GM23338 (cell line): ENCODE data around the gene PDZD8. TPM values are rescaled to one million over a fixed set of nuclear protein-coding genes. Genes with fewer than 3 reads are reported as not detected.

Experiments
- ATAC-seq: fragments of 200-7000 bp; cut with Tn5 transposase; 3 replicates; pipeline ENCODE4 v1.9.1; 2020
- DNase-seq: peaks from one replicate; pipeline ENCODE4 v3.0.0-alpha.2; 2015; ENCODE audit warnings: low spot score
- H2AFZ ChIP-seq: fragments of 200-600 bp; sonication (generic); 2 replicates; pipeline ENCODE4 v1.8.0; 2016; ENCODE audit warnings: antibody characterized with exemption, mild to moderate bottlenecking, moderate library complexity
- H3F3A ChIP-seq: fragments of 200-600 bp; sonication (generic); replicated peaks from 2 replicates; pipeline ENCODE4 v1.8.0; 2017; ENCODE audit warnings: antibody characterized with exemption, mixed run types, low read depth
- H3K27ac ChIP-seq: fragments of 200-600 bp; sonication (generic); 2 replicates; pipeline ENCODE4 v1.6.1; 2016; ENCODE audit warnings: low read depth
- H3K27me3 ChIP-seq: fragments of 200-600 bp; sonication (generic); 2 replicates; pipeline ENCODE4 v1.8.0; 2016; ENCODE audit warnings: mild to moderate bottlenecking, mixed run types, moderate library complexity; ENCODE audit not compliant: insufficient read depth
- H3K36me3 ChIP-seq: fragments of 200-600 bp; sonication (generic); 2 replicates; pipeline ENCODE4 v1.8.0; 2016; ENCODE audit warnings: mild to moderate bottlenecking; ENCODE audit not compliant: insufficient read depth
- H3K4me1 ChIP-seq: fragments of 200-600 bp; sonication (generic); 2 replicates; pipeline ENCODE4 v1.8.0; 2016; ENCODE audit warnings: mild to moderate bottlenecking, moderate library complexity; ENCODE audit not compliant: insufficient read depth
- H3K4me2 ChIP-seq: fragments of 200-600 bp; sonication (generic); 2 replicates; pipeline ENCODE4 v1.7.1; 2017; ENCODE audit warnings: mixed run types
- H3K4me3 ChIP-seq: fragments of 200-600 bp; sonication (generic); 2 replicates; pipeline ENCODE4 v1.6.1; 2016; ENCODE audit warnings: mixed run types
- H3K79me2 ChIP-seq: fragments of 200-600 bp; sonication (generic); replicated peaks from 2 replicates; pipeline ENCODE4 v1.8.0; 2017; ENCODE audit warnings: mild to moderate bottlenecking; ENCODE audit not compliant: insufficient read depth
- H3K9me2 ChIP-seq: fragments of 200-600 bp; sonication (generic); 2 replicates; pipeline ENCODE4 v1.8.0; 2017; ENCODE audit not compliant: insufficient read depth
- H4K20me1 ChIP-seq: fragments of 200-600 bp; sonication (generic); replicated peaks from 2 replicates; pipeline ENCODE4 v1.8.0; 2017; ENCODE audit warnings: mild to moderate bottlenecking; ENCODE audit not compliant: insufficient read depth
- H3K27ac Mint-ChIP-seq: 2 replicates; pipeline ENCODE4 v1.8.0; 2020; ENCODE audit warnings: inconsistent platforms, mild to moderate bottlenecking, moderate library complexity, mixed read lengths
- H3K27me3 Mint-ChIP-seq: 3 replicates; pipeline ENCODE4 v1.8.0; 2022; ENCODE audit warnings: low read depth, mild to moderate bottlenecking, moderate library complexity, mixed read lengths, inconsistent platforms; ENCODE audit not compliant: insufficient read depth, poor library complexity
- H3K36me3 Mint-ChIP-seq: 3 replicates; pipeline ENCODE4 v1.8.0; 2021; ENCODE audit warnings: low read depth, mild to moderate bottlenecking, inconsistent platforms, moderate library complexity, mixed read lengths
- H3K4me1 Mint-ChIP-seq: 3 replicates; pipeline ENCODE4 v1.8.0; 2020; ENCODE audit warnings: mild to moderate bottlenecking, inconsistent platforms, mixed read lengths
- H3K4me3 Mint-ChIP-seq: 3 replicates; pipeline ENCODE4 v1.8.0; 2021; ENCODE audit warnings: moderate library complexity, mild to moderate bottlenecking, inconsistent platforms, mixed read lengths
- H3K9me3 Mint-ChIP-seq: 3 replicates; pipeline ENCODE4 v1.8.0; 2020; ENCODE audit warnings: moderate library complexity, mild to moderate bottlenecking, inconsistent platforms, mixed read lengths
- CREB1 ChIP-seq: fragments of 250-450 bp; sonication (Bioruptor Pico); IDR thresholded peaks from 2 replicates; pipeline ENCODE4 v1.5.0; 2020; ENCODE audit warnings: low read depth, mild to moderate bottlenecking, moderate library complexity
- EZH2 ChIP-seq: fragments of 200-600 bp; sonication (generic); IDR thresholded peaks from one replicate; pipeline ENCODE4 v1.8.0; 2017; ENCODE audit warnings: antibody characterized with exemption, mild to moderate bottlenecking, low read depth; ENCODE audit not compliant: unreplicated experiment
- EZH2phosphoT487 ChIP-seq: fragments of 200-600 bp; sonication (generic); IDR thresholded peaks from one replicate; pipeline ENCODE4 v1.8.1; 2018; ENCODE audit warnings: antibody characterized with exemption; ENCODE audit not compliant: unreplicated experiment
- JUNB ChIP-seq: IDR thresholded peaks from one replicate; pipeline ENCODE4 v1.6.1; 2016; ENCODE audit warnings: antibody characterized with exemption; ENCODE audit not compliant: unreplicated experiment
- NANOG ChIP-seq: IDR thresholded peaks from 2 replicates; pipeline ENCODE4 v1.6.1; 2016; ENCODE audit warnings: antibody characterized with exemption, borderline replicate concordance
- POLR2AphosphoS5 ChIP-seq: IDR thresholded peaks from 2 replicates; pipeline ENCODE4 v1.6.1; 2016; ENCODE audit warnings: antibody characterized with exemption, low read depth
- STAT1 ChIP-seq: IDR thresholded peaks from one replicate; pipeline ENCODE4 v1.6.1; 2016; ENCODE audit warnings: antibody characterized with exemption; ENCODE audit not compliant: unreplicated experiment
- ZNF114 ChIP-seq: fragments of 250-450 bp; sonication (Bioruptor Pico); IDR thresholded peaks from 2 replicates; pipeline ENCODE4 v1.5.0; 2020; ENCODE audit warnings: mild to moderate bottlenecking, moderate library complexity
- ZNF331 ChIP-seq: fragments of 250-450 bp; sonication (Bioruptor Pico); IDR thresholded peaks from 2 replicates; pipeline ENCODE4 v1.5.0; 2020; ENCODE audit warnings: low read depth, mild to moderate bottlenecking, moderate library complexity
- polyA plus RNA-seq: library from polyadenylated mRNA; unstranded; fragments of >200 nt; fragmentation: Nextera tagmentation; extraction: Ambion mirVana; gene quantifications from 2 replicates; pipeline ENCODE4 v1.2.1, GENCODE V29; 2016
- total RNA-seq: library from RNA; depleted of rRNA; stranded (reverse); fragments of >200 nt; shearing (Covaris generic); gene quantifications from 2 replicates; pipeline ENCODE4 v1.2.3, GENCODE V29; 2014
- TF ChIP-seq, protein P1 (sequence below): fragments of 250-450 bp; sonication (Bioruptor Pico); IDR thresholded peaks from 2 replicates; pipeline ENCODE4 v1.5.0; 2020; ENCODE audit warnings: mild to moderate bottlenecking, moderate library complexity
- TF ChIP-seq, protein P2 (sequence below), 2 experiments: fragments of 200-600 bp in 1 of 2; sonication (generic) in 1 of 2; conservative IDR thresholded peaks; 2 replicates each; pipeline versions ENCODE4 v1.5.1 to v1.6.1; 2016 to 2017; ENCODE audit warnings: antibody characterized with exemption in 2 of 2, low read depth in 2 of 2, mild to moderate bottlenecking in 2 of 2, moderate library complexity in 1 of 2
- TF ChIP-seq, protein P3 (sequence below): IDR thresholded peaks from one replicate; pipeline ENCODE4 v1.6.1; 2018; ENCODE audit warnings: antibody characterized with exemption; ENCODE audit not compliant: unreplicated experiment
- TF ChIP-seq, protein P4 (sequence below): IDR thresholded peaks from 2 replicates; pipeline ENCODE4 v1.6.1; 2016; ENCODE audit warnings: antibody characterized with exemption

Gene PDZD8
- total and polyA plus RNA-seq, 2 experiments from 2014 or later, result 11.4 to 28.6 TPM

DNA sequence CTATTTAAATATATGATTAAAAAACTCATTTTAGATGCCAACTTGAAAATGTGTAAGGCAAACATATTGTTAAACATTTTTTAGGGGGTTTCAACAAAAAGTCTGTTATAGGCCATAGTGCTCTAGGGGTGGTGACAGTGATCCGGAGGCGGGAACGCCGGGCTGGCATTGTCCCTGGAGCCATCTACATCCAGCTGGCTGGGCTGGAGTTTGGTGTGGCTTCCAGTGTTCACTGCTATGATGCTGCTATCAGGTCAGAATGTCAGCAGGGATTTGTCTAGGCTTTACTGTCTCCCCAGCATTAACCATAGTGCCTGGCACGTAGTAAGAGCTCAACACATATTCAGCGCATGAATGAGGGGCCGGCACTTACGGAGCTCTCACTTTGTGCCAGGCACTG lies 136.2 kb downstream of the PDZD8 start:
- H3K4me1 Mint-ChIP-seq, result peaks cover 5% of the 10 kb centered on the region; the same call in 2 of the 3 replicates
- H4K20me1 ChIP-seq, result peaks cover 6% of the 10 kb centered on the region; the same call in 1 of the 2 replicates
- DNase-seq (no peak), ATAC-seq (no peak)
- H3K9me3 Mint-ChIP-seq, result peaks cover 3% of the 10 kb centered on the region; the same call in 1 of the 3 replicates
- TF ChIP-seq EZH2 (no peak), ZNF114 (CRISPR knock-in tag) (no peak), CREB1 (no peak), ZNF331 (no peak), NANOG (no peak), EZH2phosphoT487 (no peak), JUNB (no peak), POLR2AphosphoS5 (no peak), STAT1 (no peak)
- TF ChIP-seq, protein P1, sequence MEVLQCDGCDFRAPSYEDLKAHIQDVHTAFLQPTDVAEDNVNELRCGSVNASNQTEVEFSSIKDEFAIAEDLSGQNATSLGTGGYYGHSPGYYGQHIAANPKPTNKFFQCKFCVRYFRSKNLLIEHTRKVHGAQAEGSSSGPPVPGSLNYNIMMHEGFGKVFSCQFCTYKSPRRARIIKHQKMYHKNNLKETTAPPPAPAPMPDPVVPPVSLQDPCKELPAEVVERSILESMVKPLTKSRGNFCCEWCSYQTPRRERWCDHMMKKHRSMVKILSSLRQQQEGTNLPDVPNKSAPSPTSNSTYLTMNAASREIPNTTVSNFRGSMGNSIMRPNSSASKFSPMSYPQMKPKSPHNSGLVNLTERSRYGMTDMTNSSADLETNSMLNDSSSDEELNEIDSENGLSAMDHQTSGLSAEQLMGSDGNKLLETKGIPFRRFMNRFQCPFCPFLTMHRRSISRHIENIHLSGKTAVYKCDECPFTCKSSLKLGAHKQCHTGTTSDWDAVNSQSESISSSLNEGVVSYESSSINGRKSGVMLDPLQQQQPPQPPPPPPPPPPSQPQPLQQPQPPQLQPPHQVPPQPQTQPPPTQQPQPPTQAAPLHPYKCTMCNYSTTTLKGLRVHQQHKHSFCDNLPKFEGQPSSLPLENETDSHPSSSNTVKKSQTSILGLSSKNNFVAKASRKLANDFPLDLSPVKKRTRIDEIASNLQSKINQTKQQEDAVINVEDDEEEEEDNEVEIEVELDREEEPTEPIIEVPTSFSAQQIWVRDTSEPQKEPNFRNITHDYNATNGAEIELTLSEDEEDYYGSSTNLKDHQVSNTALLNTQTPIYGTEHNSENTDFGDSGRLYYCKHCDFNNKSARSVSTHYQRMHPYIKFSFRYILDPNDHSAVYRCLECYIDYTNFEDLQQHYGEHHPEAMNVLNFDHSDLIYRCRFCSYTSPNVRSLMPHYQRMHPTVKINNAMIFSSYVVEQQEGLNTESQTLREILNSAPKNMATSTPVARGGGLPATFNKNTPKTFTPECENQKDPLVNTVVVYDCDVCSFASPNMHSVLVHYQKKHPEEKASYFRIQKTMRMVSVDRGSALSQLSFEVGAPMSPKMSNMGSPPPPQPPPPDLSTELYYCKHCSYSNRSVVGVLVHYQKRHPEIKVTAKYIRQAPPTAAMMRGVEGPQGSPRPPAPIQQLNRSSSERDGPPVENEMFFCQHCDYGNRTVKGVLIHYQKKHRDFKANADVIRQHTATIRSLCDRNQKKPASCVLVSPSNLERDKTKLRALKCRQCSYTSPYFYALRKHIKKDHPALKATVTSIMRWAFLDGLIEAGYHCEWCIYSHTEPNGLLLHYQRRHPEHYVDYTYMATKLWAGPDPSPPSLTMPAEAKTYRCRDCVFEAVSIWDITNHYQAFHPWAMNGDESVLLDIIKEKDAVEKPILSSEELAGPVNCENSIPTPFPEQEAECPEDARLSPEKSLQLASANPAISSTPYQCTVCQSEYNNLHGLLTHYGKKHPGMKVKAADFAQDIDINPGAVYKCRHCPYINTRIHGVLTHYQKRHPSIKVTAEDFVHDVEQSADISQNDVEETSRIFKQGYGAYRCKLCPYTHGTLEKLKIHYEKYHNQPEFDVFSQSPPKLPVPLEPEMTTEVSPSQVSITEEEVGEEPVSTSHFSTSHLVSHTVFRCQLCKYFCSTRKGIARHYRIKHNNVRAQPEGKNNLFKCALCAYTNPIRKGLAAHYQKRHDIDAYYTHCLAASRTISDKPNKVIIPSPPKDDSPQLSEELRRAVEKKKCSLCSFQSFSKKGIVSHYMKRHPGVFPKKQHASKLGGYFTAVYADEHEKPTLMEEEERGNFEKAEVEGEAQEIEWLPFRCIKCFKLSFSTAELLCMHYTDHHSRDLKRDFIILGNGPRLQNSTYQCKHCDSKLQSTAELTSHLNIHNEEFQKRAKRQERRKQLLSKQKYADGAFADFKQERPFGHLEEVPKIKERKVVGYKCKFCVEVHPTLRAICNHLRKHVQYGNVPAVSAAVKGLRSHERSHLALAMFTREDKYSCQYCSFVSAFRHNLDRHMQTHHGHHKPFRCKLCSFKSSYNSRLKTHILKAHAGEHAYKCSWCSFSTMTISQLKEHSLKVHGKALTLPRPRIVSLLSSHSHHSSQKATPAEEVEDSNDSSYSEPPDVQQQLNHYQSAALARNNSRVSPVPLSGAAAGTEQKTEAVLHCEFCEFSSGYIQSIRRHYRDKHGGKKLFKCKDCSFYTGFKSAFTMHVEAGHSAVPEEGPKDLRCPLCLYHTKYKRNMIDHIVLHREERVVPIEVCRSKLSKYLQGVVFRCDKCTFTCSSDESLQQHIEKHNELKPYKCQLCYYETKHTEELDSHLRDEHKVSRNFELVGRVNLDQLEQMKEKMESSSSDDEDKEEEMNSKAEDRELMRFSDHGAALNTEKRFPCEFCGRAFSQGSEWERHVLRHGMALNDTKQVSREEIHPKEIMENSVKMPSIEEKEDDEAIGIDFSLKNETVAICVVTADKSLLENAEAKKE (CRISPR knock-in tag), result no peak
- TF ChIP-seq, protein P2, sequence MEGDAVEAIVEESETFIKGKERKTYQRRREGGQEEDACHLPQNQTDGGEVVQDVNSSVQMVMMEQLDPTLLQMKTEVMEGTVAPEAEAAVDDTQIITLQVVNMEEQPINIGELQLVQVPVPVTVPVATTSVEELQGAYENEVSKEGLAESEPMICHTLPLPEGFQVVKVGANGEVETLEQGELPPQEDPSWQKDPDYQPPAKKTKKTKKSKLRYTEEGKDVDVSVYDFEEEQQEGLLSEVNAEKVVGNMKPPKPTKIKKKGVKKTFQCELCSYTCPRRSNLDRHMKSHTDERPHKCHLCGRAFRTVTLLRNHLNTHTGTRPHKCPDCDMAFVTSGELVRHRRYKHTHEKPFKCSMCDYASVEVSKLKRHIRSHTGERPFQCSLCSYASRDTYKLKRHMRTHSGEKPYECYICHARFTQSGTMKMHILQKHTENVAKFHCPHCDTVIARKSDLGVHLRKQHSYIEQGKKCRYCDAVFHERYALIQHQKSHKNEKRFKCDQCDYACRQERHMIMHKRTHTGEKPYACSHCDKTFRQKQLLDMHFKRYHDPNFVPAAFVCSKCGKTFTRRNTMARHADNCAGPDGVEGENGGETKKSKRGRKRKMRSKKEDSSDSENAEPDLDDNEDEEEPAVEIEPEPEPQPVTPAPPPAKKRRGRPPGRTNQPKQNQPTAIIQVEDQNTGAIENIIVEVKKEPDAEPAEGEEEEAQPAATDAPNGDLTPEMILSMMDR (conservative IDR thresholded peaks at IDR 0.05; ENCODE audit: low read depth in 2 of 2), result no peak
- TF ChIP-seq, protein P3, sequence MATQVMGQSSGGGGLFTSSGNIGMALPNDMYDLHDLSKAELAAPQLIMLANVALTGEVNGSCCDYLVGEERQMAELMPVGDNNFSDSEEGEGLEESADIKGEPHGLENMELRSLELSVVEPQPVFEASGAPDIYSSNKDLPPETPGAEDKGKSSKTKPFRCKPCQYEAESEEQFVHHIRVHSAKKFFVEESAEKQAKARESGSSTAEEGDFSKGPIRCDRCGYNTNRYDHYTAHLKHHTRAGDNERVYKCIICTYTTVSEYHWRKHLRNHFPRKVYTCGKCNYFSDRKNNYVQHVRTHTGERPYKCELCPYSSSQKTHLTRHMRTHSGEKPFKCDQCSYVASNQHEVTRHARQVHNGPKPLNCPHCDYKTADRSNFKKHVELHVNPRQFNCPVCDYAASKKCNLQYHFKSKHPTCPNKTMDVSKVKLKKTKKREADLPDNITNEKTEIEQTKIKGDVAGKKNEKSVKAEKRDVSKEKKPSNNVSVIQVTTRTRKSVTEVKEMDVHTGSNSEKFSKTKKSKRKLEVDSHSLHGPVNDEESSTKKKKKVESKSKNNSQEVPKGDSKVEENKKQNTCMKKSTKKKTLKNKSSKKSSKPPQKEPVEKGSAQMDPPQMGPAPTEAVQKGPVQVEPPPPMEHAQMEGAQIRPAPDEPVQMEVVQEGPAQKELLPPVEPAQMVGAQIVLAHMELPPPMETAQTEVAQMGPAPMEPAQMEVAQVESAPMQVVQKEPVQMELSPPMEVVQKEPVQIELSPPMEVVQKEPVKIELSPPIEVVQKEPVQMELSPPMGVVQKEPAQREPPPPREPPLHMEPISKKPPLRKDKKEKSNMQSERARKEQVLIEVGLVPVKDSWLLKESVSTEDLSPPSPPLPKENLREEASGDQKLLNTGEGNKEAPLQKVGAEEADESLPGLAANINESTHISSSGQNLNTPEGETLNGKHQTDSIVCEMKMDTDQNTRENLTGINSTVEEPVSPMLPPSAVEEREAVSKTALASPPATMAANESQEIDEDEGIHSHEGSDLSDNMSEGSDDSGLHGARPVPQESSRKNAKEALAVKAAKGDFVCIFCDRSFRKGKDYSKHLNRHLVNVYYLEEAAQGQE, result no peak
- TF ChIP-seq, protein P4, sequence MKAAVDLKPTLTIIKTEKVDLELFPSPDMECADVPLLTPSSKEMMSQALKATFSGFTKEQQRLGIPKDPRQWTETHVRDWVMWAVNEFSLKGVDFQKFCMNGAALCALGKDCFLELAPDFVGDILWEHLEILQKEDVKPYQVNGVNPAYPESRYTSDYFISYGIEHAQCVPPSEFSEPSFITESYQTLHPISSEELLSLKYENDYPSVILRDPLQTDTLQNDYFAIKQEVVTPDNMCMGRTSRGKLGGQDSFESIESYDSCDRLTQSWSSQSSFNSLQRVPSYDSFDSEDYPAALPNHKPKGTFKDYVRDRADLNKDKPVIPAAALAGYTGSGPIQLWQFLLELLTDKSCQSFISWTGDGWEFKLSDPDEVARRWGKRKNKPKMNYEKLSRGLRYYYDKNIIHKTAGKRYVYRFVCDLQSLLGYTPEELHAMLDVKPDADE, result no peak
- H3K36me3 Mint-ChIP-seq, result peaks cover 3% of the 10 kb centered on the region; the same call in 1 of the 3 replicates
- H3K27me3 Mint-ChIP-seq, result peaks cover 20% of the 10 kb centered on the region
- H3K36me3 ChIP-seq, result no peaks in the 10 kb centered on the region
- no peak overlapping the region for H3K4me2 ChIP-seq
- H3K4me3 ChIP-seq, result no peak overlapping the region
- H3F3A ChIP-seq, result no peaks in the 10 kb centered on the region
- H3K9me2 ChIP-seq, result no peaks in the 10 kb centered on the region
- peaks cover 25% of the 10 kb centered on the region for H3K27me3 ChIP-seq
- no peak overlapping the region for H3K27ac ChIP-seq
- no peak overlapping the region for H2AFZ ChIP-seq
- H3K27ac Mint-ChIP-seq, result no peak overlapping the region
- H3K79me2 ChIP-seq, result no peaks in the 10 kb centered on the region
- H3K4me1 ChIP-seq, result 0 out of 2 replicates have a peak, but pooled peaks cover 6% of the 10 kb centered on the region
- H3K4me3 Mint-ChIP-seq, result no peak overlapping the region
